ENCODE data around the gene DACT3.

DACT3 gene

DNA sequence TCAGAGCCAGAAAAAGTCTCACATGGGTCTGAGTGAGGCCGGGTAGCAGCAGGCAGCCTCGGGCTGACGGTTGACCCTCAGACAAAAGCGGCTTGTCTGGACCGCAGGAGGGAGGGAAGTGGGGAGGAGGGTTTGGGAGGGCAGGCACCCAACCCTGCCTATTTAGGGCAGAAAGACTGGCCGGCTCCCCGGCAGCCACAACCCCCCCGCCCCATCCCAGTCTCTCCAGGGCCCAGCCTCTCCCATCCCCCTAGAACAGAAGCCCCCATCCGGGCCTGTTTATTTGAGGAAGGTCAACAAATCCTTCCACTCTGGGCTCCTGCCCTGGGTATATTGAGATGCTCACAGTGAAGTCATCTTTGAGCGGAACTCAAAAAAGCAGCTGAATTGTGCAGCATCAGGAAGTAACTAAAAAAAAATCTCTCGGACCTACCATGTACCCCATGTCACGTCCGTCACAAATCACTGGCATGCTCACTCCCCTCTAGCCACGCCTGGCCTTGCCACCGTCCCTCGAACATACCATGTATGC is 6.3 kb downstream of the DACT3 start:
- Histone ChIP-seq H3K4me1 (ENCODE audit: insufficient read depth, insufficient read length) (no peaks in the 10 kb centered on the region), H3K27me3 (ENCODE audit: insufficient read depth, insufficient read length) (no peaks in the 10 kb centered on the region), H3K9me3 (ENCODE audit: insufficient read depth, low read length) (no peaks in the 10 kb centered on the region), H3K9ac (ENCODE audit: insufficient read length, low read depth) (no peak overlapping the region), H3K36me3 (ENCODE audit: insufficient read depth, insufficient read length, low read length) (no peaks in the 10 kb centered on the region), H3K4me3 (ENCODE audit: insufficient read length, low read depth) (no peak overlapping the region)
- no peak for DNase-seq (ENCODE audit: low read depth, low spot score)
- TF ChIP-seq YY1 (IDR thresholded peaks at IDR 0.05; ENCODE audit: insufficient read depth, insufficient read length) (no peak), ZNF274 (IDR thresholded peaks at IDR 0.05; ENCODE audit: low read depth, low read length) (no peak), SUZ12 (IDR thresholded peaks at IDR 0.05; ENCODE audit: extremely low read depth, insufficient read depth, insufficient read length) (no peak)

DNA sequence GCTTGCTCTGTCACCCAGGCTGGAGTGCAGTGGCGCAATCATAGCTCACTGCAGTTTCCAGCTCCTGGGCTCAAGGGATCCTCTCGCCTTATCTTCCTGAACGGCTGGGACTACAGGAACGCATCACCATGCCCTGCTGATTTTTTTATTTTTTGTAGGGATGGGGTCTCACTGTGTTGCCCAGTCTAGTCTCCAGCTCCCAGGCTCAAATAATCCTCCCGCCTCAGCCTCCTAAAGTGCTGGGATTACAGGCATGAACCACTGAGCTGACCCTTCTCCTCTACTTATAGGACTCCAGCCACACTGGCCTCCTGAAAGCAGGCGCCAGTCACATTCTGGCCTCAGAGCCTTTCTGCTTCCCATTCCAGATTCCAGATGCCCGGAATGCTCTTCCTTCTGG is 10.5 kb downstream of the DACT3 start:
- H3K36me3 ChIP-seq (ENCODE audit: insufficient read depth, insufficient read length, low read length), result no peaks in the 10 kb centered on the region
- TF ChIP-seq ZNF274 (IDR thresholded peaks at IDR 0.05; ENCODE audit: low read depth, low read length) (no peak), SUZ12 (IDR thresholded peaks at IDR 0.05; ENCODE audit: extremely low read depth, insufficient read depth, insufficient read length) (no peak), YY1 (IDR thresholded peaks at IDR 0.05; ENCODE audit: insufficient read depth, insufficient read length) (no peak)
- DNase-seq (ENCODE audit: low read depth, low spot score), result no peak

DNA sequence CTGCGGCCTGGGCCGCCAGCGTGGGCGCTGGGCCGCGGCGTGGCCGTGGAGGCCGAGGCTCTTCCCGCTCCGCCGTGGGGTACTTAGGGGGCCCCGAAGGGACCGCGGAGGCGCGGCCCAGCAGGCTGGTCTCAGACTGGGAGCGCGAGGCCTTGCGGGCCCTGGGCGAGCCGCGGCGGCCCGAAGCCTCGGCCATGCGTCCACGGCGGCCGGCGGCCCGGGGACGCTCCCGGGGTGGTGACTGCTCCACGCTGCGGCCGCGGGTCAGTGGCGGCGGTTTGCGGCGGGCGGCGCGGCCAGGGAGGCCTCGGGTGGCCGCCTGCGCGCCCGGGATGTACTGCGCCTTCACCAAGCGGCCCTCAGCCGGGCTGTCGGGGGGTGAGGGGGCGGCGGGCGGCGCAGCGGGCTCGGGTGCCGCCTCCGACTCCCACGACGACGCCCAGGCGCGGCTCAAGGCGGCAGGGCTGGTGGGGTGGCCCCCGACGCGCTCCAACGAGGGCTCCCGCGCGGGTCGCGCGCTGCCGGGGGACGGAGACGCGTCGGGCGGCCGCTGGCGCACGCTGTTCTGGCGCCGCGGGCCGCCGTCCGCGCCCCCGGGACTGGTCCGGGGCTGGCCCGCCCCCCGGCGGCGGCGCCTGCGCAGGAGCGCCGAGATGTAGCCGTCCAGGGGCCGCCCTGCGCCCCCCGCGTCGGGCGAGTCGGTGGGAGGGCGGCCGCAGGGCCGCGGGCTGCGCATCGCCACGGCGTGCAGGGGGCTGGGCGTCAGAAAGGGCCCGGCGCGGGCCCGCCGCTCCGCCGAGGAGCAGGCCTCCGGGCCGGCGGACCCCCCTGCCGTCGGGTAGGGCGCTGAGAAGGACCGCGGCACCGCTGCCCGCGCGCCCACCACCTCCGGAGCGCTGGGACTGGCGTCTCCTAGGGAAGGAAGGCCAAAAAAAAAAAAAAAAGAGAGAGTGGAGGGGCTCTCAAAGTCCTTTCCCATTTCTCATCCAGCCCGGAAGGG is 11.7 kb downstream of the DACT3 start:
- Histone ChIP-seq H3K4me3 (ENCODE audit: insufficient read length, low read depth) (peak overlapping the region; percentile 30), H3K9ac (ENCODE audit: insufficient read length, low read depth) (peak overlapping the region; percentile 61), H3K4me1 (ENCODE audit: insufficient read depth, insufficient read length) (peaks cover 4% of the 10 kb centered on the region), H3K27me3 (ENCODE audit: insufficient read depth, insufficient read length) (no peaks in the 10 kb centered on the region), H3K36me3 (ENCODE audit: insufficient read depth, insufficient read length, low read length) (no peaks in the 10 kb centered on the region), H3K9me3 (ENCODE audit: insufficient read depth, low read length) (0 out of 2 replicates have a peak, but pooled peaks cover 4% of the 10 kb centered on the region)
- no peak for TF ChIP-seq ZNF274 (IDR thresholded peaks at IDR 0.05; ENCODE audit: low read depth, low read length)
- no peak for DNase-seq (ENCODE audit: low read depth, low spot score)

More for the DNA sequence above, 10.5 kb downstream of the DACT3 start:
- H3K9ac ChIP-seq (ENCODE audit: insufficient read length, low read depth), result no peak overlapping the region
- no peak overlapping the region for H3K4me3 ChIP-seq (ENCODE audit: insufficient read length, low read depth)
- 0 out of 2 replicates have a peak, but pooled peaks cover 4% of the 10 kb centered on the region for H3K9me3 ChIP-seq (ENCODE audit: insufficient read depth, low read length)
- H3K27me3 ChIP-seq (ENCODE audit: insufficient read depth, insufficient read length), result no peaks in the 10 kb centered on the region
- peaks cover 4% of the 10 kb centered on the region for H3K4me1 ChIP-seq (ENCODE audit: insufficient read depth, insufficient read length)

- DNase-seq (ENCODE audit: low read depth, low spot score), result no peak
- H3K4me1 ChIP-seq (ENCODE audit: insufficient read depth, insufficient read length), result peaks cover 4% of the 10 kb centered on the region
- no peaks in the 10 kb centered on the region for H3K27me3 ChIP-seq (ENCODE audit: insufficient read depth, insufficient read length)
- no peak for TF ChIP-seq YY1 (IDR thresholded peaks at IDR 0.05; ENCODE audit: insufficient read depth, insufficient read length)
- TF ChIP-seq ZNF274 (IDR thresholded peaks at IDR 0.05; ENCODE audit: low read depth, low read length), result no peak
- TF ChIP-seq SUZ12 (IDR thresholded peaks at IDR 0.05; ENCODE audit: extremely low read depth, insufficient read depth, insufficient read length), result no peak
- H3K9ac ChIP-seq (ENCODE audit: insufficient read length, low read depth), result peak overlapping the region; percentile 21
- 0 out of 2 replicates have a peak, but pooled peaks cover 4% of the 10 kb centered on the region for H3K9me3 ChIP-seq (ENCODE audit: insufficient read depth, low read length)
- H3K4me3 ChIP-seq (ENCODE audit: insufficient read length, low read depth), result no peak overlapping the region
- H3K36me3 ChIP-seq (ENCODE audit: insufficient read depth, insufficient read length, low read length), result no peaks in the 10 kb centered on the region
Measured at GRCh38 chr19:46648060-46648960, 12.7 kb downstream of the DACT3 start.

DNA sequence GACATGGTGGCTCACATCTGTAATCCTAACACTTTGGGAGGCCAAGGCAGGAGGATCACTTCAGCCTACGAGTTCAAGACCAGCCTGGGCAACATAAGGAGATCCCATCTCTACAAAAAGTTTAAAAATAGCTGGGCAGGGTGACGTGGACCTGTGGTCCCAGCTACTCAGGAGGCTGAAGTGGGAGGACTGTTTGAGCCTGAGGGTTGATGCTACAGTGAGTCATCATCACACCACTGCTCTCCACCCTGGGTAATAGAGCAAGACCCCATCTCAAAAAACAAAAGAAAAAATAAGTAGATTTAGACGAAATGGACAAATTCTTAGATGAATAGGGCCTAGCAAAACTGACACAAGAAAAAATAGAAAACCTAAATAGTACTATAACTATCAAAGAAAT is 14.6 kb downstream of the DACT3 start:
- Histone ChIP-seq H3K4me3 (ENCODE audit: insufficient read length, low read depth) (no peak overlapping the region), H3K4me1 (ENCODE audit: insufficient read depth, insufficient read length) (peaks cover 4% of the 10 kb centered on the region), H3K27me3 (ENCODE audit: insufficient read depth, insufficient read length) (no peaks in the 10 kb centered on the region), H3K9ac (ENCODE audit: insufficient read length, low read depth) (no peak overlapping the region), H3K36me3 (ENCODE audit: insufficient read depth, insufficient read length, low read length) (no peaks in the 10 kb centered on the region), H3K9me3 (ENCODE audit: insufficient read depth, low read length) (0 out of 2 replicates have a peak, but pooled peaks cover 4% of the 10 kb centered on the region)
- TF ChIP-seq ZNF274 (IDR thresholded peaks at IDR 0.05; ENCODE audit: low read depth, low read length) (no peak), SUZ12 (IDR thresholded peaks at IDR 0.05; ENCODE audit: extremely low read depth, insufficient read depth, insufficient read length) (no peak), YY1 (IDR thresholded peaks at IDR 0.05; ENCODE audit: insufficient read depth, insufficient read length) (no peak)
- no peak for DNase-seq (ENCODE audit: low read depth, low spot score)

DNA sequence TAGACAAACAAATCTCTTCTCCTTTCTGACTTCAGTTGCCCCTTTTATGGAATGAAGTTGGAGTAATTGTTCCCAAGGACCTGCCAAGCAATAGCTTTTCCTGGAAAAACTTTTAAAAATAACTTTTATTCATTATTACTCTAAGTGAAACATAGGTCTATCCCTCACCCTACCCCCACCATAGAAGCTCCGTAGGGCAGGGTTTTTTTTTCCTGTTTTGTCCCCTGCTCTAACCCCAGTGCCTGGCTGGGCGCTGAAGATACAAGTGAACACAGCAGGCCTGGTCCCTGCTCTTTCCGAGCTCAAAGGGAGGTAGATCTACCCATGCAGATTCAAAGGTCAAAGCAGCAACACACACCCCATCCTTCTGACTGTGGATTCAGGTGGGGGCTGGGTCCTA is 16.3 kb downstream of the DACT3 start:
- DNase-seq (ENCODE audit: low read depth, low spot score), result no peak
- H3K4me3 ChIP-seq (ENCODE audit: insufficient read length, low read depth), result no peak overlapping the region
- 0 out of 2 replicates have a peak, but pooled peaks cover 4% of the 10 kb centered on the region for H3K9me3 ChIP-seq (ENCODE audit: insufficient read depth, low read length)
- no peaks in the 10 kb centered on the region for H3K36me3 ChIP-seq (ENCODE audit: insufficient read depth, insufficient read length, low read length)
- TF ChIP-seq ZNF274 (IDR thresholded peaks at IDR 0.05; ENCODE audit: low read depth, low read length), result no peak
- TF ChIP-seq YY1 (IDR thresholded peaks at IDR 0.05; ENCODE audit: insufficient read depth, insufficient read length), result no peak
- H3K27me3 ChIP-seq (ENCODE audit: insufficient read depth, insufficient read length), result peaks cover 10% of the 10 kb centered on the region
- no peak overlapping the region for H3K9ac ChIP-seq (ENCODE audit: insufficient read length, low read depth)
- H3K4me1 ChIP-seq (ENCODE audit: insufficient read depth, insufficient read length), result peaks cover 4% of the 10 kb centered on the region
